ENCODE results near the gene DCTN4. TPM values are rescaled to one million over a fixed set of nuclear protein-coding genes. Genes with fewer than 3 reads are reported as not detected.

DCTN4 gene
- total RNA-seq, 1 experiment from 2014 or later: 43.9 TPM

- POLR2A ChIA-PET: no interaction called here
- TF ChIP-seq AR (CRISPR knock-in tag; IDR thresholded peaks at IDR 0.05): no peak
- TF ChIP-seq SMAD3 (CRISPR knock-in tag; IDR thresholded peaks at IDR 0.05; ENCODE audit: borderline replicate concordance): no peak
- no peak for TF ChIP-seq NFATC4 (CRISPR knock-in tag; IDR thresholded peaks at IDR 0.05)
- TF ChIP-seq ZNF219 (CRISPR knock-in tag; IDR thresholded peaks at IDR 0.05; ENCODE audit: borderline replicate concordance): no peak
- TF ChIP-seq TEAD4 (CRISPR knock-in tag; IDR thresholded peaks at IDR 0.05): no peak
- no peak for TF ChIP-seq ZNF317 (CRISPR knock-in tag; IDR thresholded peaks at IDR 0.05; ENCODE audit: borderline replicate concordance, low read depth)
- no peak for TF ChIP-seq IRF1 (CRISPR knock-in tag; IDR thresholded peaks at IDR 0.05)
- no peak for TF ChIP-seq ZNF232 (CRISPR knock-in tag; IDR thresholded peaks at IDR 0.05)
- Mint-ChIP-seq H3K4me3 (no peak overlapping the region), H3K36me3 (peaks cover 2% of the 10 kb centered on the region), H3K4me1 (0 out of 2 replicates have a peak, but pooled peaks cover 7% of the 10 kb centered on the region), H3K27me3 (ENCODE audit: low read depth) (peaks cover 51% of the 10 kb centered on the region), H3K27ac (no peak overlapping the region), H3K9me3 (peaks cover 9% of the 10 kb centered on the region)
- DNase-seq (ENCODE audit: low spot score): no peak
- CTCF ChIA-PET: interaction anchor here (2.6 kb wide), 1 partner anchor 14 kb away, joined by 12 read pairs; the partner anchor contains the start of gene SMIM3
- no peak for ATAC-seq
These were observed 5.7 kb upstream of the DCTN4 start for GRCh38 chr5:150764530-150764929.

GRCh38 chr5:150763023-150763769 is 4.4 kb upstream of the DCTN4 start:
- peaks cover 6% of the 10 kb centered on the region for H3K36me3 Mint-ChIP-seq
- ATAC-seq: no peak
- no peak for DNase-seq (ENCODE audit: low spot score)
- TF ChIP-seq ZNF232 (CRISPR knock-in tag; IDR thresholded peaks at IDR 0.05): no peak
- TF ChIP-seq FOXJ3 (CRISPR knock-in tag; IDR thresholded peaks at IDR 0.05; ENCODE audit: borderline replicate concordance): no peak
- no peak for TF ChIP-seq CREM (CRISPR knock-in tag; IDR thresholded peaks at IDR 0.05)
- no peak for TF ChIP-seq CBFB (CRISPR knock-in tag; IDR thresholded peaks at IDR 0.05; ENCODE audit: low read depth)
- TF ChIP-seq ZNF317 (CRISPR knock-in tag; IDR thresholded peaks at IDR 0.05; ENCODE audit: borderline replicate concordance, low read depth): no peak
- no peak for TF ChIP-seq ATF1 (CRISPR knock-in tag; IDR thresholded peaks at IDR 0.05)
- no peak for TF ChIP-seq ZNF121 (CRISPR knock-in tag; IDR thresholded peaks at IDR 0.05)
- TF ChIP-seq PREB (CRISPR knock-in tag; IDR thresholded peaks at IDR 0.05; ENCODE audit: borderline replicate concordance): no peak
- no peak for TF ChIP-seq ZNF263 (CRISPR knock-in tag; IDR thresholded peaks at IDR 0.05; ENCODE audit: low read depth)
- no peak for TF ChIP-seq USF2 (CRISPR knock-in tag; IDR thresholded peaks at IDR 0.05)
- TF ChIP-seq IRF2 (CRISPR knock-in tag; IDR thresholded peaks at IDR 0.05; ENCODE audit: borderline replicate concordance, low read depth): no peak
- TF ChIP-seq ZNF138 (CRISPR knock-in tag; conservative IDR thresholded peaks at IDR 0.05): no peak
- TF ChIP-seq ZNF281 (CRISPR knock-in tag; IDR thresholded peaks at IDR 0.05): no peak
- no peak for TF ChIP-seq ZNF512 (CRISPR knock-in tag; IDR thresholded peaks at IDR 0.05; ENCODE audit: borderline replicate concordance)
- no peak for TF ChIP-seq ZMAT4 (CRISPR knock-in tag; IDR thresholded peaks at IDR 0.05)
- TF ChIP-seq PRRX2 (CRISPR knock-in tag; IDR thresholded peaks at IDR 0.05): no peak
- no peak for TF ChIP-seq USF1 (CRISPR knock-in tag; IDR thresholded peaks at IDR 0.05)

More at GRCh38 chr5:150763023-150763769, 4.4 kb upstream of the DCTN4 start:
- no peak overlapping the region for H3K4me3 Mint-ChIP-seq
- CTCF ChIA-PET: interaction anchor here (0.6 to 2.6 kb wide), 4 partner anchors 15 to 239 kb away, joined by 3 to 12 read pairs (median 5); partner anchors contain the start of genes IRGM and SMIM3
- H3K27ac Mint-ChIP-seq: no peak overlapping the region
- POLR2A ChIA-PET: interaction anchor here (0.7 kb wide), 1 partner anchor 42 kb away, joined by 7 read pairs; no protein-coding TSS in a partner anchor
- peaks cover 49% of the 10 kb centered on the region for H3K27me3 Mint-ChIP-seq (ENCODE audit: low read depth)
- H3K9me3 Mint-ChIP-seq: peaks cover 14% of the 10 kb centered on the region
- H3K4me1 Mint-ChIP-seq: peaks cover 9% of the 10 kb centered on the region; the same call in 1 of the 2 replicates

Measured in WTC11 (cell line).